ENCODE measurements around the gene FAM83F.
"Not testable (repeated sequence)": the region's sequence is repeated elsewhere in the genome, so short reads cannot be mapped to it uniquely, and the experiment has no call there.

Gene FAM83F

GRCh38 chr22:39966470-39966869 is 28.3 kb upstream of the FAM83F start:
- no peak for DNase-seq (ENCODE audit: low read depth)

GRCh38 chr22:39967103-39967829 is 27.5 kb upstream of the FAM83F start:
- DNase-seq (ENCODE audit: low read depth): no peak

GRCh38 chr22:39967996-39968972 is 26.5 kb upstream of the FAM83F start:
- DNase-seq (ENCODE audit: low read depth): no peak

- no peak for DNase-seq (ENCODE audit: low read depth)
Observed at GRCh38 chr22:39970742-39971141, 24.0 kb upstream of the FAM83F start.

- no peak for DNase-seq (ENCODE audit: low read depth)
Observed at GRCh38 chr22:39972641-39973040, 22.1 kb upstream of the FAM83F start.

DNA sequence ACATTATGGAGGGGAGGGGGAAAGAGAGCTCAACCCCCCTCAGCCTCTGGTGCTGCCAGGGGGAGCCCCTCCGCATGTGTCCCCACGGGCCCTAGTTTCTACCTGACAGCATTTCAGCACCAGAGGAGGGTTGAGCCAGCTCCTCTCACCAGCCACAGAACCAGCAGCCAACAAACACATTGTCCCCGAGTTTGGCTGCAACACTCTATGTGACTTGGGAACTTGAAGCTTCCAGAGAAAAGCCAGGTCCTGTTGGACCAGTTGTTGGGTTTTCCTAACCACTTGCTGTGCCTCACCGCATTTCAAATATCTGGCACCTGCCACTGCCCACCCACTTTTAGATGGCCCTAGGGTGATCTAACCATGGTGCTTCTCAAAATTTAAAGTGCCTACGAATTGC is 21.1 kb upstream of the FAM83F start:
- no peak for DNase-seq (ENCODE audit: low read depth)

DNA sequence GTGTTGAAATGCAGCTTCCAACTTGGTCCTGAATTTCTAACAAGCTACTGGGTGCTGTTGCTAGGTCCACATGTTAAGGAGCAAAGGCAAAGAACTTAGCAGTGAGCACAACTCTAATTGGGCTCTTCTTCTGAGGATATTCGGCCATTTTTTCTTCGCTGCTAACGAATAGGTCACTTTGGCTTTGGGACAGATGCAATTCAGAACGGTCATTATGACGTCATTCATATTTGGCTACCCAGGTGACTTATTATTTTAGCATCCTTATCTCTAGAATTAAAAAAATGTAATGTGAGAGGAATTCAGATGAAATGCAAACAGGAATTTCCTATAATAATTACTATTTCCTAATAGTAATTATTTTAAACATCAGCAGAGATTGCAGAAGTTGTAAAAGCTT is 20.7 kb upstream of the FAM83F start:
- no peak for DNase-seq (ENCODE audit: low read depth)

DNA sequence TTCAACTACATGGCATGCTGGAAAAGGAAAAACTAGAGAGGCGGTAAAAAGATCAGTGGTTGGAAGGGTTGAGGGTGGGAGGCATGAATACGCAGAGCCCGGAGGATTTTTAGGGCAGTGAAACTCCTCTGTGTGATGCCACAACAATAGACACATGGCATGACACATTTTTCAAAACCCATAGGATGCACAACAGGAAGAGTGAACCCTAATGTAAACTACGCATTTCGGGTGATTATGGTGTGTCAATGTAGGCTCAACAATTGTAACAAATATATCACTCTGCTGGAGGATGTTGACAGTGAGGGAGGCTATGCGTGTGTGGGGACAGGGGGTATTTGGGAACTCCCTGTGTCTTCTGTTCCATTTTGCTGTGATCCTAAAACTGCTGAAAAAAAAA is 15.7 kb upstream of the FAM83F start:
- no peak for DNase-seq (ENCODE audit: low read depth)

GRCh38 chr22:39979458-39979857 is 15.3 kb upstream of the FAM83F start:
- DNase-seq (ENCODE audit: low read depth): no peak

GRCh38 chr22:39980596-39980995 is 14.2 kb upstream of the FAM83F start:
- no peak for DNase-seq (ENCODE audit: low read depth)

DNA sequence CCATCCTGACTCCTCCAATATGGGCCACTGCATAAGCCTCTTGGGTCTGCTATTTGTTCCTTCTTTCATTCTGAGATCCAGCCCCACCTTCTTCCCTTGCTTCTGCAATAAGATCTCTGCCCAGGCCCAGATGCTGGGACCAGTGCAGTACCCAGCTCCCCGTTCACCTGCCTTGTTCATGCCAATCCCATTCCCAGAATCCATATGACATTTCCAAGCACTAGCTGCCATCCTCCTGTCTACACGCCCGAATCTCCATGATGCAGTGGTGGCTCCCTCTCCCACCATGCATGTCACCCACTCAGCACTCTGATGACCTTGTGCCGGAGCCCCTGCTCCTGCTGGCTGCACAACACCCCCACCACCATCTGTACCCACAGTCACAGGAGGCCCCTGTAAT is 11.4 kb upstream of the FAM83F start:
- DNase-seq (ENCODE audit: low read depth): no peak

- DNase-seq (ENCODE audit: low read depth): no peak
Observed at GRCh38 chr22:39984006-39984405, 10.7 kb upstream of the FAM83F start.

DNA sequence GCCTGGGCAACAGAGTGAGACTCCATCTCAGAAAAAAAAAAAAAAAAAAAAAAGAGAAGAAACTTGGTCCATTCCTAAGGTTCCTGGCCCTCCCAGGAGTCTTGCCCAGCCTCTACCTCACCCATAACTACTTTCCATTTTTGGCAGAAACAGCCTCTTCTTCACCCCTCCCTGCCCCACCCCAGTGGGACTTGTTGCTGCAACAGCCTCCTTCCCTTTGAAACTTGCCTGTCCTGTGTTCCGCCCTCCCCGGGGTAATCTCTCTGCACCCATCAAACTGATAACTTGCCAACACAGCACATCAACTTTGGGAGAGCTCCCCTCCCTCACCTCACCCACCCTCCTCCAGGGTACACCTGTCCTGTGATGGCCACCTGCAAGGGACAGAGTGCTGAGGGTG is 10.0 kb upstream of the FAM83F start:
- no peak for DNase-seq (ENCODE audit: low read depth)

DNA sequence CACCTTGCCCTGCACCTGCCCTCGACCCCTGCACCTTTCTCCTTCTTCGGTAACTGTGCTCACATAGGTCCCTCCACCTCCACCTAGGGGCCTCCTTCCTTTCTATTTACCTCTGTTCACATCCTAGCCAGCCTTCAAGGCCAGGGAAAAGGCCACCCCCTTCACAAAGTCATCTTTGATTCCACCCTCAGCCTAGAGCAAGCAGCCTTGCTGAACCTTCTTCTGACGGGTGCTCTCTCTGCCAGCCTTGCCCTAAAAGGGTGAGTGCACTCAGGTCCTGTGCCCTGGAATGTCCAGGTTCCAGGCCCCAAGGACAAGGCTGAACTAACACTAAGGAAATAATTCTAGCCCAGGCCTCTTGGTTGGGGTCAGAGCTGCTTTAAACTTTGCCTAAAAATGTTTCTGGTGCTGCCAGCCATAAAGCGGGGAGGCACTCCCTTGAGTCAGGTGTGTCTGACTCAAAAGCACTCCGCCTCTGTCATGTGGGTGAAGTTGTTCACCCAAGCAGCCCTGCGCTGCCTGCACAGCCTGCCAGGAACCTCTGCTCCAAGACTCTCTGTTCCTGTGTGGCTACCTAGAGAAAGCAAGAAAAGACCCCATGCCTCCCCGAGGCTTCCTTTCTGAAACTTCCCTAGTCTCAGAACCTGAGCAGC is 9.2 kb upstream of the FAM83F start:
- no peak for DNase-seq (ENCODE audit: low read depth)

GRCh38 chr22:39988386-39989114 is 6.2 kb upstream of the FAM83F start:
- DNase-seq (ENCODE audit: low read depth): no peak

DNA sequence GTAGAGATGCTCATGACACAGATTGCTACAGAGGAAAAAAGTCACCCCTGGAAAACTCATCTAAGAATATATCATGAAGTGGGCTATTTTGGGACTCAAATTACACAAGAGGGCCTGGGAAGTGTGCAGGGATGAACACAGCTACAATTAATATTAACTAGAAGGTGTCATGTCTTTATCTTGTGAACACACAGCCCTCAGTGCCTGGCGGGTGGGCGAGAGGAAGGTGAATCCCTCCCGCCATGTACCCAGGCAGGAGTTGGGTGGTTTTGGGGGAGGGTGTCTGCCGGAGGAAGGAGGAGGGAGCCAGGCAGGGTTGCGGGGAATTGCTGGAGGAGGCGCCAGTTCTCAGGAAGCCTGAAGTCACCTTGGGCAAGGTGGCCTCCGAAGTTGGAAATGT is 5.1 kb upstream of the FAM83F start:
- DNase-seq (ENCODE audit: low read depth): no peak

GRCh38 chr22:39990686-39991085 is 4.1 kb upstream of the FAM83F start:
- no peak for DNase-seq (ENCODE audit: low read depth)

- DNase-seq (ENCODE audit: low read depth): no peak
Observed at GRCh38 chr22:39991159-39991860, 3.4 kb upstream of the FAM83F start.

GRCh38 chr22:39992088-39992826 is 2.5 kb upstream of the FAM83F start:
- no peak for DNase-seq (ENCODE audit: low read depth)

GRCh38 chr22:39992894-39993293 is 1.9 kb upstream of the FAM83F start:
- DNase-seq (ENCODE audit: low read depth): not testable (repeated sequence)

Measured in fibroblast of gingiva (primary cell).